Kidney epithelial cell (primary cell): ENCODE data around the gene MACROD2. TPM values are rescaled to one million over a fixed set of nuclear protein-coding genes. Genes with fewer than 3 reads are reported as not detected.

ENCODE experiments used
- DNase-seq: peaks from one replicate; pipeline ENCODE4 v3.0.0-alpha.2; 2010; ENCODE audit warnings: low read depth
- H3K27me3 ChIP-seq: 2 replicates; pipeline ENCODE4 v1.6.0; 2011; ENCODE audit warnings: low read length; ENCODE audit not compliant: control insufficient read depth, insufficient read depth
- H3K36me3 ChIP-seq: 2 replicates; pipeline ENCODE4 v1.5.1; 2011; ENCODE audit warnings: low read length; ENCODE audit not compliant: control insufficient read depth, insufficient read depth
- H3K4me3 ChIP-seq: 2 replicates; pipeline ENCODE4 v1.5.1; 2011; ENCODE audit warnings: low read depth, mild to moderate bottlenecking, control low read depth, low read length
- CTCF ChIP-seq: IDR thresholded peaks from 2 replicates; pipeline ENCODE4 v1.5.1; 2011; ENCODE audit warnings: mild to moderate bottlenecking, moderate library complexity, low read length, control low read depth, inconsistent platforms; ENCODE audit not compliant: insufficient read depth, poor library complexity, severe bottlenecking
- total RNA-seq: library from RNA; depleted of rRNA; stranded (reverse); fragments of >200 nt; gene quantifications from 2 replicates; pipeline ENCODE4 v1.2.3, GENCODE V29; 2015

The MACROD2 gene
- total RNA-seq, 1 donor from 2014 or later: 0.79 TPM

- no peak for TF ChIP-seq CTCF
- DNase-seq: no peak
- no peak overlapping the region for H3K4me3 ChIP-seq
- H3K27me3 ChIP-seq: no peaks in the 10 kb centered on the region
- no peaks in the 10 kb centered on the region for H3K36me3 ChIP-seq
These were observed 1117.9 kb downstream of the MACROD2 start for GRCh38 chr20:15113144-15113773.

GRCh38 chr20:15119852-15120487, 1124.7 kb downstream of the MACROD2 start:
- Histone ChIP-seq H3K4me3 (no peak overlapping the region), H3K36me3 (no peaks in the 10 kb centered on the region), H3K27me3 (no peaks in the 10 kb centered on the region)
- no peak for DNase-seq
- no peak for TF ChIP-seq CTCF

- Histone ChIP-seq H3K4me3 (no peak overlapping the region), H3K27me3 (no peaks in the 10 kb centered on the region), H3K36me3 (no peaks in the 10 kb centered on the region)
- DNase-seq: no peak
- no peak for TF ChIP-seq CTCF
These were observed 1127.3 kb downstream of the MACROD2 start for GRCh38 chr20:15122613-15123012.

- H3K27me3 ChIP-seq: no peaks in the 10 kb centered on the region
- H3K36me3 ChIP-seq: no peaks in the 10 kb centered on the region
- H3K4me3 ChIP-seq: no peak overlapping the region
- TF ChIP-seq CTCF: no peak
- DNase-seq: no peak
These were observed 1135.9 kb downstream of the MACROD2 start for GRCh38 chr20:15131176-15131575.

GRCh38 chr20:15138548-15139126, 1143.3 kb downstream of the MACROD2 start:
- H3K36me3 ChIP-seq: no peaks in the 10 kb centered on the region
- no peaks in the 10 kb centered on the region for H3K27me3 ChIP-seq
- no peak overlapping the region for H3K4me3 ChIP-seq
- no peak for TF ChIP-seq CTCF
- no peak for DNase-seq
